ENCODE data around the gene GRK5.

Gene GRK5

DNA sequence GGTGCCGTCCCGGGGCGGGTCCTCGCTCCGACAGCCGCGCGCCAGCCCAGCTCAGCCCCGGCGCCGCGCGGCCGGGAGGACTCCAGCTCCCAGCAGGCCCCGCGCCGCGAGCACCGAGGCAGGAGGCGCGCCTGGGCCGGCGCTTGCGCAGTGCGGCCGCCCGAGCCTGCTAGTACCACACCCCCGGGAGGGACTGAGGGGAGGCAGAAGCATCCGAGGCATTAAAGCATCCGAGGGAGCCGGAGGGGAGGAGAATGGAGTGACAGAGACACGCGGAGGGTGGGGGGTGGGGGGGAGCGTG lies at the start of gene GRK5:
GRK5 (plus strand) TSS at position 206 of the 301 bp plus-strand sequence. CDS start 347 bp downstream, outside the sequence.
- Histone ChIP-seq H3K36me3 (ENCODE audit: low read length) (no peaks in the 10 kb centered on the region), H3K79me2 (ENCODE audit: insufficient read depth, low read length) (no peaks in the 10 kb centered on the region), H3K27me3 (ENCODE audit: low read length) (no peaks in the 10 kb centered on the region), H4K20me1 (ENCODE audit: low read depth, low read length) (no peaks in the 10 kb centered on the region), H2AFZ (ENCODE audit: low read depth, low read length, severe bottlenecking) (peak within 1 kb of the TSS; percentile 72), H3K9ac (ENCODE audit: low read length) (peak within 1 kb of the TSS; percentile 73), H3K4me2 (ENCODE audit: low read depth, low read length, poor library complexity, severe bottlenecking) (peak within 1 kb of the TSS; percentile 67), H3K9me2 (replicated peaks; ENCODE audit: insufficient read depth, low read length) (no peaks in the 10 kb centered on the region), H3K9me3 (ENCODE audit: insufficient read depth, low read length) (no peaks in the 10 kb centered on the region), H3K4me3 (ENCODE audit: insufficient read depth, low read length, poor library complexity, severe bottlenecking) (peak within 1 kb of the TSS; percentile 74), H3F3A (ENCODE audit: insufficient read depth) (0 out of 2 replicates have a peak, but pooled peaks cover 3% of the 10 kb centered on the region), H3K27ac (ENCODE audit: low read depth, low read length) (peak within 1 kb of the TSS; percentile 71)
- TF ChIP-seq EZH2phosphoT487 (conservative IDR thresholded peaks at IDR 0.05; ENCODE audit: low read length): no peak
- TF ChIP-seq, protein P1, sequence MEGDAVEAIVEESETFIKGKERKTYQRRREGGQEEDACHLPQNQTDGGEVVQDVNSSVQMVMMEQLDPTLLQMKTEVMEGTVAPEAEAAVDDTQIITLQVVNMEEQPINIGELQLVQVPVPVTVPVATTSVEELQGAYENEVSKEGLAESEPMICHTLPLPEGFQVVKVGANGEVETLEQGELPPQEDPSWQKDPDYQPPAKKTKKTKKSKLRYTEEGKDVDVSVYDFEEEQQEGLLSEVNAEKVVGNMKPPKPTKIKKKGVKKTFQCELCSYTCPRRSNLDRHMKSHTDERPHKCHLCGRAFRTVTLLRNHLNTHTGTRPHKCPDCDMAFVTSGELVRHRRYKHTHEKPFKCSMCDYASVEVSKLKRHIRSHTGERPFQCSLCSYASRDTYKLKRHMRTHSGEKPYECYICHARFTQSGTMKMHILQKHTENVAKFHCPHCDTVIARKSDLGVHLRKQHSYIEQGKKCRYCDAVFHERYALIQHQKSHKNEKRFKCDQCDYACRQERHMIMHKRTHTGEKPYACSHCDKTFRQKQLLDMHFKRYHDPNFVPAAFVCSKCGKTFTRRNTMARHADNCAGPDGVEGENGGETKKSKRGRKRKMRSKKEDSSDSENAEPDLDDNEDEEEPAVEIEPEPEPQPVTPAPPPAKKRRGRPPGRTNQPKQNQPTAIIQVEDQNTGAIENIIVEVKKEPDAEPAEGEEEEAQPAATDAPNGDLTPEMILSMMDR (IDR thresholded peaks at IDR 0.05; ENCODE audit: insufficient read depth, low read length, poor library complexity, severe bottlenecking): no peak

DNA sequence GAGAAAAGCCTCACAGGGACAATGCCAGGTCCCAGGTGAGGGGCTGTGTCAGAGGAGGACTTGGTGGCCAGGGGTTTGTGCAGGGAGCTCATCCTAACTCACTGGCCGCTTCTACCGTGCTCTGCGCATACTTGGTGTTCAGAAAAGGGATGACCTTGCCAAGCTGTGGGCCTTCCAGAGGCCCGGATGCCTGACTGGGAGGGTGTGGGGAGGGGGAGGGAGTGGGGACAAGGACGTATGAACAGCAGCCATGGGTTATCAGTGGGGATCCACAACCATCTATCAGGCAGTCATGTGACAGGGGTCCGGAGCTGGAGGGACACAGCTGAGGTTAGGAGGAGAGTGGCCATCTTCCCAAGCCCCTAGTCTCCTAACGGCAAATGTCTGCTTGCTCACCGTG lies 48.0 kb upstream of the GRK5 start:
- H3K27ac ChIP-seq (ENCODE audit: low read depth, low read length): no peak overlapping the region
- H3K27me3 ChIP-seq (ENCODE audit: low read length): no peaks in the 10 kb centered on the region
- TF ChIP-seq, protein P1 (IDR thresholded peaks at IDR 0.05; ENCODE audit: insufficient read depth, low read length, poor library complexity, severe bottlenecking): no peak
- TF ChIP-seq EZH2phosphoT487 (conservative IDR thresholded peaks at IDR 0.05; ENCODE audit: low read length): no peak
- no peaks in the 10 kb centered on the region for H3K9me3 ChIP-seq (ENCODE audit: insufficient read depth, low read length)
- no peak overlapping the region for H2AFZ ChIP-seq (ENCODE audit: low read depth, low read length, severe bottlenecking)
- no peak overlapping the region for H3K4me3 ChIP-seq (ENCODE audit: insufficient read depth, low read length, poor library complexity, severe bottlenecking)
- H3K4me2 ChIP-seq (ENCODE audit: low read depth, low read length, poor library complexity, severe bottlenecking): no peak overlapping the region
- no peak overlapping the region for H3K9ac ChIP-seq (ENCODE audit: low read length)
- no peaks in the 10 kb centered on the region for H4K20me1 ChIP-seq (ENCODE audit: low read depth, low read length)
- peaks cover 18% of the 10 kb centered on the region; the same call in 1 of the 2 replicates for H3K36me3 ChIP-seq (ENCODE audit: low read length)
- peaks cover 8% of the 10 kb centered on the region for H3K79me2 ChIP-seq (ENCODE audit: insufficient read depth, low read length)
- no peaks in the 10 kb centered on the region for H3K9me2 ChIP-seq (replicated peaks; ENCODE audit: insufficient read depth, low read length)
- H3F3A ChIP-seq (ENCODE audit: insufficient read depth): peaks cover 8% of the 10 kb centered on the region; the same call in 1 of the 2 replicates

DNA sequence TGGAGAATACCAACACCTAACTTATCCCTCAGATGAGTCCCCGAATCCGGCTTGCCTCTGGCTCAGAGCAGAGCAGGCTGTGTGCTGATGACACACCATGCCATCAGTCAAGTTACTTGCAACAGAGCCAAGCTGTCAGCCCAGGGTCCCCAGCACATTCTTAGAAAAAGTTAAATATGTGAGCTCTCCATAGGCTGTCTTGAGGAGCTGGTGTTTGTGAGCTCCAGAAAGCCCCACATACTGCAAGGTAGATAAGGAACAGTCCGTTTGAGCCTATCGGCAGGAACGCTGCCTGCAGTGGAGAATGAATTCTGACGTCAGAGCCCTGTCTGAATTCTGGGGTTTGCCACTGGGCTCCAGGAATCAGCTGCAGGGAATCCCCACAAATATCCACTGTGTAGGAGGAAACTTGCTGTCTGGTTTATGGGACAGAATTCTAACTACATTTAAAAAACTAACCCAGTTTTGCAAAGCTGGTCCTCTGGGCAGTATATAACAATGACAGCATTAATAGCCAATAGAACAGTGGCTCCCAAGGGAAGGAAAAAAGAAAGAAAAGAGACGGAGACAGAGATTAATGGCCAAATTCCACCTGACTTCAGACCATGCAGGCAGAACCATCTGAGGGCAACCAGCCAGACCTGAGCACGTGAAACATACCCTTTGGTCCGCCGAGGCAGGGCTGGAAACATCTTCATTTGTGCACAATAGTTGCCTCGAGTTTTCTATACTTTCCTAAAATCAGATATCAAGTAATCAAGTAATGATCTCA lies 45.5 kb upstream of the GRK5 start:
- Histone ChIP-seq H3K36me3 (ENCODE audit: low read length) (peaks cover 12% of the 10 kb centered on the region; the same call in 1 of the 2 replicates), H2AFZ (ENCODE audit: low read depth, low read length, severe bottlenecking) (no peak overlapping the region), H3K27ac (ENCODE audit: low read depth, low read length) (no peak overlapping the region), H3K4me2 (ENCODE audit: low read depth, low read length, poor library complexity, severe bottlenecking) (no peak overlapping the region), H3K9ac (ENCODE audit: low read length) (no peak overlapping the region), H3K9me3 (ENCODE audit: insufficient read depth, low read length) (no peaks in the 10 kb centered on the region), H3F3A (ENCODE audit: insufficient read depth) (peaks cover 16% of the 10 kb centered on the region; the same call in 1 of the 2 replicates), H3K4me3 (ENCODE audit: insufficient read depth, low read length, poor library complexity, severe bottlenecking) (no peak overlapping the region), H3K79me2 (ENCODE audit: insufficient read depth, low read length) (peaks cover 16% of the 10 kb centered on the region), H3K27me3 (ENCODE audit: low read length) (no peaks in the 10 kb centered on the region), H3K9me2 (replicated peaks; ENCODE audit: insufficient read depth, low read length) (no peaks in the 10 kb centered on the region), H4K20me1 (ENCODE audit: low read depth, low read length) (no peaks in the 10 kb centered on the region)
- TF ChIP-seq EZH2phosphoT487 (conservative IDR thresholded peaks at IDR 0.05; ENCODE audit: low read length): no peak
- TF ChIP-seq, protein P1 (IDR thresholded peaks at IDR 0.05; ENCODE audit: insufficient read depth, low read length, poor library complexity, severe bottlenecking): no peak
